GM19395 (cell line): ENCODE results near the gene B3GNT9.

Source experiments
- ATAC-seq: cut with Tn5 transposase; IDR thresholded peaks from one replicate; pipeline ENCODE4 v1.9.1; 2021; ENCODE audit warnings: mild to moderate bottlenecking, moderate library complexity; ENCODE audit not compliant: unreplicated experiment

Gene B3GNT9

GRCh38 chr16:67150833-67151396 is at the start of gene B3GNT9:
TSS of gene B3GNT9 (minus strand) at chr16:67150998. CDS start at chr16:67150485, 513 bp downstream.
- ATAC-seq = peak; percentile 59

GRCh38 chr16:67200491-67200890 is 49.7 kb upstream of the B3GNT9 start:
- no peak for ATAC-seq

- no peak for ATAC-seq
Observed at GRCh38 chr16:67199808-67200198, 49.0 kb upstream of the B3GNT9 start.

- no peak for ATAC-seq
Observed at GRCh38 chr16:67199011-67199807, 48.4 kb upstream of the B3GNT9 start, which contains the start of gene ELMO3. TSS of gene ELMO3 (plus strand) at chr16:67199131. CDS start at chr16:67199327, 196 bp downstream.

GRCh38 chr16:67198238-67198734 is 47.5 kb upstream of the B3GNT9 start:
- no peak for ATAC-seq

- ATAC-seq = no peak
Observed at GRCh38 chr16:67197704-67198103, 46.9 kb upstream of the B3GNT9 start.

GRCh38 chr16:67196881-67197280 is 46.1 kb upstream of the B3GNT9 start:
- ATAC-seq = no peak

- no peak for ATAC-seq
Observed at GRCh38 chr16:67195676-67196075, 44.9 kb upstream of the B3GNT9 start.

GRCh38 chr16:67194260-67194659 is 43.5 kb upstream of the B3GNT9 start:
- no peak for ATAC-seq

GRCh38 chr16:67193536-67193935 is 42.7 kb upstream of the B3GNT9 start:
- no peak for ATAC-seq

GRCh38 chr16:67192781-67193361 is 42.1 kb upstream of the B3GNT9 start:
- ATAC-seq = no peak

GRCh38 chr16:67191995-67192681 is 41.3 kb upstream of the B3GNT9 start, which contains the start of gene E2F4:
TSS of gene E2F4 (plus strand) at chr16:67192155. CDS start at chr16:67192228, 73 bp downstream.
- peak; percentile 84 for ATAC-seq

GRCh38 chr16:67191411-67191994 is 40.7 kb upstream of the B3GNT9 start:
- peak; percentile 4 for ATAC-seq

- no peak for ATAC-seq
Observed at GRCh38 chr16:67190448-67191399, 39.9 kb upstream of the B3GNT9 start.

- ATAC-seq = no peak
Observed at GRCh38 chr16:67190041-67190440, 39.2 kb upstream of the B3GNT9 start, which contains the start of gene EXOC3L1. TSS of gene EXOC3L1 (minus strand) at chr16:67190136. CDS start at chr16:67189676, 460 bp downstream.

GRCh38 chr16:67188798-67189197 is 38.0 kb upstream of the B3GNT9 start:
- ATAC-seq = no peak

GRCh38 chr16:67188323-67188722 is 37.5 kb upstream of the B3GNT9 start:
- no peak for ATAC-seq

GRCh38 chr16:67187175-67187890 is 36.5 kb upstream of the B3GNT9 start:
- ATAC-seq = no peak

- no peak for ATAC-seq
Observed at GRCh38 chr16:67186550-67186950, 35.8 kb upstream of the B3GNT9 start.
